Stimulated activated CD4-positive, alpha-beta T cell treated with anti-CD3 and anti-CD28 coated beads, Interleukin-1b, Interleukin-23, amount 100 ng/mL, for 48 hours (primary cell): ENCODE data around the gene SLC5A11.
A peak's percentile ranks its signal among the peaks of the same experiment; 100 is the strongest.
"Not testable (repeated sequence)": the region's sequence is repeated elsewhere in the genome, so short reads cannot be mapped to it uniquely, and the experiment has no call there.

Experiments used
- DNase-seq: peaks from one replicate; pipeline ENCODE4 v3.0.0-alpha.2; 2020

SLC5A11 gene

GRCh38 chr16:24837969-24838368 is 7.8 kb upstream of the SLC5A11 start:
- no peak for DNase-seq

- DNase-seq, result no peak
Measured at GRCh38 chr16:24838554-24839266, 7.1 kb upstream of the SLC5A11 start.

- DNase-seq, result no peak
Measured at GRCh38 chr16:24839347-24839972, 6.3 kb upstream of the SLC5A11 start.

- no peak for DNase-seq
Measured at GRCh38 chr16:24841291-24841690, 4.5 kb upstream of the SLC5A11 start.

GRCh38 chr16:24844101-24845030 is 1.4 kb upstream of the SLC5A11 start:
- peak; percentile 22 for DNase-seq

DNA sequence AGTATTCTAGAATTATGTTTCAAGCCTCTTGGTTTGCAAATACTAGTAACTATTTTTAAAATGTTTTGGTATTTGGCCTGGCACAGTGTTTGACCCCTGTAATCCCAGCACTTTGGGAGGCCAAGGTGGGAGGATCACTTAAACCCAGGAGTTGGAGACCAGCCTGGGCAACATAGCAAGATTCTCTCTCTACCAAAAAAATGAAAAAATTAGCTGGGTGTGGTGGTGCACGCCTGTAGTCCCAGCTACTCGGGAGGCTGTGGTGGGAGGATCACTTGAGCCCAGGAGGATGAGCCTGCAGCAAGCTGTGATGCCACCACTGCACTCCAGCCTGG is 765 bp upstream of the SLC5A11 start:
- DNase-seq, result not testable (repeated sequence)

DNA sequence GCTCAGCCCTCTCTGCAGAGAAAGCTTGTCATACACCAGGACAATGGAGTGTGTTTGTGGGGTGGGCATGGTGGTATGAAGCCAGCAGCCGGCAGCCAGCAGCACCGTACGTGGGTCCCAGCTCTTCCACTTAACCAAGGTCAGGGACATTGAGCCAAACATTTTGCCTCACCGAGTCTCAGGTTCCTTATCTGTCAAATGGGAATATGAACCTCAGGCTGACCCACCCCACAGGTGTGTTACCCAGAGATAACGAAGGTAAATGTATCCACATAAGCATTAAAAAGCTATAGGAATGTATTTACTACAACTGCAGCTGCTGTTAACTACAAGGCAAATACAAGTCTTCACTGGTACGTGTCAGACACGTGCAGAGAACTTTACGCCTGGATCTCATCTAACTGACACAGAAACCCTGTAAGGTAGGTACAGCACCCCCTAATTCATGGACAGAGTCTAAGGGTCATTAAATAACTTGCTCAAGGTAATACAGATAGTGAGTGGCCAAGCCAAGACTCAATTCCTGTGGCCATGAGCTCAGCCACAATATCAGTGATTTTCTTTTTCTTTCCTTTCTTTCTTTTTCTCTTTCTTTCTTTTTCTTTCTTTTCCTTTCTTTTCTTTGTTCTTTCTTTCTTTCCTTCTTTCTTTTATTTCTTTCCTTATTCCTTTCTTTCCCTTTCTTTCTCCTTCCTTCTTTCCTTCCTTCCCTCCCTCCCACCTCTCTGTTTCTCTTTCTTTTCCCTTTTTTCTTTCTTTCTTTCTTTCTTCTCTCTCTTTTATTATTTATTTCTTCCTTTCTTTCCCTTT is 990 bp downstream of the SLC5A11 start:
- no peak for DNase-seq

DNA sequence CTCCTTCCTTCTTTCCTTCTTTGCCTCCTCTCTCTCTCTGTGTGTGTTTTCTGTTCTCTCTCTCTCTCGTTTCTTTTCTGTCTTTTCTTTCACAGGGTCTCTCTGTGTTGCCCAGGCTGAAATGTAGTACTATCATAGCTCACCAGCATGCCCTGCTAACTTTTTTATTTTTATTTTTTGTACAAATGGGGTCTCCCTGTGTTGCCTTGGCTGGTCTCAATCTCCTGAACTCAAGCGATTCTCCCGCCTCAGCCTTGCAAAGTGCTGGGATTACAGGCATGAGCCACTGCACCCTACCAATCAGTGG is 1.5 kb downstream of the SLC5A11 start:
- DNase-seq, result no peak

- no peak for DNase-seq
Measured at GRCh38 chr16:24848065-24848464, 2.3 kb downstream of the SLC5A11 start.

DNA sequence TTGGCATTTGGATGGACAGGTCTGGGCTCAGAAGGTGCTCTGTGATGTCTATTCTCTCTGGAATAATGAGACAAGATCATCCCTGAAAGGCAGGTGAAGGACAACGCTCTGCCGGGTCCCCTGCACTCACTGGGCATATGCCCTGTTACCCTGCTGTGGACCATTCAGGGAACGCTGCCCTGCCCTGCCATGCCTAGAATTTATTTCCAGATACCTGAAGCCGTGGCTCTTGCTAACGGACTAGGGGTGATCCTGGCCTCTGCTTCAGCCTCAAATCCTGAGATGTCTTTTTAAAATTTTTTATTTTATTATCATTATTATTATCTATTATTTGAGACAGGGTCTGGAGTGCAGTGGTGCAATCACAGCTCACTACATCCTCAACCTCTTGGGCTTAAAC is 3.9 kb downstream of the SLC5A11 start:
- DNase-seq, result no peak

GRCh38 chr16:24850289-24850938 is 4.7 kb downstream of the SLC5A11 start:
- peak; percentile 10 for DNase-seq

GRCh38 chr16:24851700-24852099 is 5.9 kb downstream of the SLC5A11 start:
- DNase-seq, result peak; percentile 52

DNA sequence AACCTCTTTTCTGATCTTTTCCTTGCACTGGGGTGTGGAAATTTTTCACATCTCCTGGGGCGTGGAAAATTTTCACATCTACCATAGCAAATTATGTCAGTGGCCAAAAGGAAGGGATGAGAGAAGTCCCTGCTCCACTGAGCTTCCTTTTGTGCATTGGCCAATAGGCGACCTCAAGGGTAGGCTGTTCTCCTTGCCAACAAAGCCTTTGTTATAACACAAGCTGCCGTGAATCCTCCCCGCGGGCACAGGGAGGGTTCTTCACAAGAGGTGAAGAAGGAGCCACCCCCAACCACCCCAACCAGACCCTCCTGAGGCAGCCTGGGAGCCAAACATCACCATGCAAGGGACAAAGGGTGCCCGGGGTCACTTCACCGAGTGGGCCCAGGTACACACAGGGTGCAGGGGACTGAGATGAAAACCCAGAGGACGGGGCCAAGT is 6.5 kb downstream of the SLC5A11 start:
- no peak for DNase-seq

GRCh38 chr16:24853169-24853824 is 7.5 kb downstream of the SLC5A11 start:
- no peak for DNase-seq

GRCh38 chr16:24853830-24854229 is 8.1 kb downstream of the SLC5A11 start:
- DNase-seq, result no peak

DNA sequence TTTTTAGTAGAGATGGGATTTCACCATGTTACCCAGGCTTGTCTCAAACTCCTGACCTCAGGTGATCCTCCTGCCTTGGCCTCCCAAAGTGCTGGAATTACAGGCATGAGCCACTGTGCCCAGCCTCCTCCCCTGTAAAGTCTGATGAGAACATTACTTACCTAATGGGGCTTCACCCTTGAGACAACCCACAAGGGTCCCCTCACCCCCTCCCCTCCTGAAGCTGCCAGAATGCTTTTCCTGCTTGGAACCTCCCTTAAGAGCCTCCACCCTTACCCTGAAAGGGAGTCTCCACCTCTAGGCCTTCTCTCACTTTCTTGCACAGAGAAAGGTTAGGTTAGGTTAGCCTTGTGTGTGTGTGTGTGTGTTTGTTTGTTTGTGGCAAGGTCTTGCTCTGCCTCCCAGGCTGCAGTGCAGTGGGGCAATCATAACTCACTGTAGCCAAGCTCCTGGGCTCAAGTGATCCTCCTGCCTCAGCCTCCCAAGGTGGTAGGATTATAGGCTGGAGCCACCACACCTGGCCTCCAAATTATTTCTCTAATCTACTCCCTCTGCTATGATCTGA is 8.9 kb downstream of the SLC5A11 start:
- no peak for DNase-seq

DNA sequence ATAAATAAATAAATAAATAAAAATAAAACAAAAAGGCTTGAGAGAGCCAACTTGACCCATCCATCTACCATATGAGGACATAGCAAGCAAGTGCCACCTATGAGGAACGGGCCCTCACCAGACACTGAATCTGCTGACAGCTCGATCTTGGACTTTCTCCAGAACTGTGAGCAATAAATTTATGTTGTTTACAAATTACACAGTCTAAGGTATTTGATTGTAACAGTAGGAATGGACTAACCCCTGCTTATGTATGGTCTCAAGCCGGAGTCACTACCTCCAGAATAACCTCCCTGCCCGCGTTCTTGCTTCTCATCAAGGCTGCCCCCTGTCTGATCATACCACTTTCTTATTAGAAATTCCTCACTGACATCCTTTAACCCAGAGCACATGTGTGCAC is 9.9 kb downstream of the SLC5A11 start:
- no peak for DNase-seq

GRCh38 chr16:24856871-24857270 is 11.1 kb downstream of the SLC5A11 start:
- not testable (repeated sequence) for DNase-seq

DNA sequence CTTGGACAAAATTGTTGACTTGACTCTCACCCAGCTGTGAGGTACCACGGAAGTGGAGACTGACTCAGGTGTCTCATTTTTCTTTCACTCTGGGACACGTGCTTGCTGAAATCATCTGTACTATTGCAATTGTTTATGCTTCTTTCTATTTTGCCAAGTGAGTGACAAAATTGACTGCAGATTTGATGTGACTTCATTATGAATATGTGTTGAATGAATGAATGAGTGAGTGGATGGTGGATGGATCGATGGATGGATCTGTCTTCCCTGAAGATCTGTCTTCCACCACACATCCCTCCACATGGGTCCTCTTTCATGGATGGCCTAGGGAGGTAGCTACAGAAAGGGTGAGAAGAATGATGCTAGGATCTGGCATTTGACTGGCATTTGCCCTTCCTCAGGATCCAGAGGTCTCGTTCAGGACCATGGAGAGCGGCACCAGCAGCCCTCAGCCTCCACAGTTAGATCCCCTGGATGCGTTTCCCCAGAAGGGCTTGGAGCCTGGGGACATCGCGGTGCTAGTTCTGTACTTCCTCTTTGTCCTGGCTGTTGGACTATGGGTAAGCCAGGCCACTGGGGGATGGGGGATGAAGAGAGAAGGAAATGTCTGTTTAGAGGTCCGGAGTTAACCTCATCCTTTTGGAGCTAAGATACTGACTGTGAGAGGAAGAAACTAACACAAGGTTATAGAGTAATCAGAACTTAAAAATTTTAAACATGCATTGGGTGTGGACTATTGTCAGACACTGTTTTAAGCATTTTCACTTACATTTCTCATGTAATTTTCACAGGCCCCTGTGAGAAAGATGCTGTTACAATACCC is 12.7 kb downstream of the SLC5A11 start:
- peak; percentile 40 for DNase-seq

DNA sequence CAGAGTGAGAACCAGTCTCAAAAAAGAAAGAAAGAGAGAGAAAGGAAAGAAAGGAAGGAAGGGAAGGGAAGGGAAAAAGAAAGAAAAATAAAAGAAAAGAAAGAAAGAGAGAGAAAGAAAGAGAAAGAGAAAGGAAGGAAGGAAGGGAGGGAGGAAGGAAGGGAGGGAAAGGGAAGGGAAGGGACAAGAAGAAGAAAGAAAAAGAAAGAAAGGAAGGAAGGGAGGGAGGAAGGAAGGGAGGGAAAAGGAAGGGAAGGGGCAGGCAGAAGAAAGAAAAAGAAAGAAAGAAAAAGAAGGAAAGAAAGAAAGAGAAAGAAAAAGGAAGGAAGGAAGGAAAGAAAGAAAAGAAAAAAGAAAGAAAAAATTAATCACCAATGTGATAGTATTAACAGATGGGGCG is 15.7 kb downstream of the SLC5A11 start:
- DNase-seq, result no peak
